GM18868 (cell line): ENCODE data around the gene ANKRD36.
"Not testable (repeated sequence)": the region's sequence is repeated elsewhere in the genome, so short reads cannot be mapped to it uniquely, and the experiment has no call there.

ENCODE experiments used
- ATAC-seq: cut with Tn5 transposase; IDR thresholded peaks from one replicate; pipeline ENCODE4 v1.9.1; 2021; ENCODE audit warnings: mild to moderate bottlenecking, moderate library complexity; ENCODE audit not compliant: unreplicated experiment

The ANKRD36 gene

GRCh38 chr2:97276232-97276798 is 163.4 kb downstream of the ANKRD36 start:
- not testable (repeated sequence) for ATAC-seq

- ATAC-seq = not testable (repeated sequence)
Observed at GRCh38 chr2:97285187-97285586, 172.2 kb downstream of the ANKRD36 start.

GRCh38 chr2:97293687-97294086 is 180.7 kb downstream of the ANKRD36 start:
- not testable (repeated sequence) for ATAC-seq
